Motor neuron (in vitro differentiated cells): ENCODE measurements around the gene CTNND2. TPM values are rescaled to one million over a fixed set of nuclear protein-coding genes. Genes with fewer than 3 reads are reported as not detected.

Source experiments
- ATAC-seq, 8 experiments: fragments of 200-7000 bp; cut with Tn5 transposase; replicated peaks in 6 of 8; 2 replicates each; pipeline ENCODE4 v1.8.0; 2021; ENCODE audit warnings: mild to moderate bottlenecking in 8 of 8, moderate library complexity in 8 of 8
- H3K27ac ChIP-seq, 2 donors: fragments of 250-450 bp; sonication (Bioruptor Pico); 2 replicates each; pipeline ENCODE4 v1.9.0; 2021; ENCODE audit warnings: antibody characterized with exemption in 2 of 2, mild to moderate bottlenecking in 2 of 2, moderate library complexity in 1 of 2
- H3K4me1 ChIP-seq, 2 donors: fragments of 250-450 bp; sonication (Bioruptor Pico); replicated peaks in 1 of 2; 2 replicates each; pipeline ENCODE4 v1.6.1; 2021; ENCODE audit warnings: antibody characterized with exemption in 2 of 2, mild to moderate bottlenecking in 2 of 2, moderate library complexity in 1 of 2
- H3K4me3 ChIP-seq, 5 donors: fragments of 250-450 bp; sonication (Bioruptor Pico); 2 replicates each; pipeline ENCODE4 v1.9.0; 2021; ENCODE audit warnings: antibody characterized with exemption in 5 of 5, mild to moderate bottlenecking in 5 of 5, moderate library complexity in 4 of 5
- WGBS, 10 experiments: fragments of 450-650 bp; shearing (Covaris generic); methylation state at CpG; one replicate each; pipeline ENCODE4 v1.0.0; 2022; 5-methylcytosine and 5-hydroxymethylcytosine counted together
- in situ Hi-C, 9 experiments: fragments of 400-800 bp; cut with MboI; loops; one replicate each; pipeline ENCODE4 v1.15.0; 2021; ENCODE audit warnings: low sequenced_read_pairs in 9 of 9, low pct_unique_long_range_greater_than_20kb in 2 of 9; ENCODE audit not compliant: unreplicated experiment in 9 of 9
- total RNA-seq, 8 experiments: library from RNA; unstranded; fragments of 300-600 nt; gene quantifications; 2 replicates each; pipeline versions ENCODE4 v1.2.3 to v1.2.4, GENCODE V29; 2022

The CTNND2 gene
- total RNA-seq, 8 experiments from 2014 or later = 0.51 to 49.9 (median 40.1) TPM

DNA sequence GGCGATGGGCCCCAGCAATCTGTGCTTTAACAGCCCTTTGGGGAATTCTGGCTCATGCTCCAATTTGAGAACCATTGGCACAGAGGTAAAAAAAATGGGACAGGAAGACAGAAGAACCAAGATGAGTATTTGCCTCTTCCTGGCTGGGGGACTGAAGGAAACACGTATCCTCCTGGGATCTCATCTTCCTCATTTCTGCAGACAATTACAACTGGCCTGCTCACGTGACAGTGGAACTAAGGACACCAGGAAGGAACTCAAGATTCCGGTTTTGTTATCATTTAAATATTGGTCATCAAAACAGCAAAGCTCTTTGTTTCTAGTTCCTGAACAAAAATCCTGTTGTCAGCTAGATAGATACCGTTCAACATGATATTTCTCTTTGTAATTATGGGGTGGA, 927.2 kb downstream of the CTNND2 start:
- in situ Hi-C loops = no loop called here
- H3K4me3 ChIP-seq = no peak overlapping the region
- H3K4me1 ChIP-seq = peaks cover 0 to 11% of the 10 kb centered on the region in 2 donors
- no peak for ATAC-seq
- 15 to 100% (median 91%) methylated on average over 2 to 5 of the region's 5 CpGs; no CpG with 5 or more reads in 1 of the 10 experiments for WGBS, 10 experiments
- no peak overlapping the region for H3K27ac ChIP-seq

DNA sequence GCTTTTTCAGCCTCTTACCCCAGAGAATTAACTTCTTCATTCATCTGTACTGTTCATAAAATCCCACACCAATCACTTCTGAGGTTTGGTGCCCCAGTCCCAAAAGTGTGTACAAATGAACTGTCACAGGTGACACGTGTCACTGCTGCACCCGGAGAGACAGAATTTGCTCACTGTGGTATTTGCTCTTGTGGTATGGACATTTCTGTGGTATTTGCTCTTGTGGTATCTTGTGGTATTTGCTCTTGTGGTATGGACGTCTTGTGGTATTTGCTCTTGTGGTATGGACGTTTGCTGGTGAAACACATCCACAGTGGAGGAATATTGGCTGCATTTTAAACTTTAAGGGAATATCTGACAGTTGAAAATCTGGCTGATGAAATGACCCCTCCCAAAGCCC, 928.3 kb downstream of the CTNND2 start:
- WGBS, 10 experiments = 0 to 100% (median 58%) methylated on average over 1 to 4 of the region's 4 CpGs; no CpG with 5 or more reads in 2 of the 10 experiments

DNA sequence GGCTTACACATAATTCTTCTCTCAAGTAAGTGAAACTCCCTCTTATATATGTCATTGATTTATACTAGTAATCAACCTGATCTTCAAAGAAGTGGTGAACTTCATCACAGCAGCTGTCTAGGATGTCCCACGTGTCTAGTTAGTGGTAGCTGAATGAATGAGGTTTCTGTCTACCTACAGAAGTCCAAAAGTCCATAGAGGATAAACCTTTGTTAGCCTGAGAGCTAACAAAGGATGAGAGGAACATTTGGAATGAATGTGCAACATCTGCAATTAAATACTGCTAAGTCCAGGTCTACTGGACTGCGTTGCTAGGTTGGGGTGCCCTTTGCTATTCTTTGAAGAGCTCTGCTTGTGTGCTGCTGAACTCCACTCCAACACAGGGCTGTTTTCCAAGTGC, 929.4 kb downstream of the CTNND2 start:
- WGBS, 10 experiments = 0 to 100% (median 52%) methylated on average over 1 to 2 of the region's 2 CpGs; no CpG with 5 or more reads in 4 of the 10 experiments
- ATAC-seq = no peak
- no peak overlapping the region for H3K27ac ChIP-seq
- in situ Hi-C loops = no loop called here
- H3K4me1 ChIP-seq = peaks cover 0 to under 1% of the 10 kb centered on the region in 2 donors
- no peak overlapping the region for H3K4me3 ChIP-seq

More for the DNA sequence above, 928.3 kb downstream of the CTNND2 start:
- in situ Hi-C loops = no loop called here
- no peak overlapping the region for H3K27ac ChIP-seq
- no peak for ATAC-seq
- H3K4me3 ChIP-seq = no peak overlapping the region
- peaks cover 0 to under 1% of the 10 kb centered on the region in 2 donors for H3K4me1 ChIP-seq

DNA sequence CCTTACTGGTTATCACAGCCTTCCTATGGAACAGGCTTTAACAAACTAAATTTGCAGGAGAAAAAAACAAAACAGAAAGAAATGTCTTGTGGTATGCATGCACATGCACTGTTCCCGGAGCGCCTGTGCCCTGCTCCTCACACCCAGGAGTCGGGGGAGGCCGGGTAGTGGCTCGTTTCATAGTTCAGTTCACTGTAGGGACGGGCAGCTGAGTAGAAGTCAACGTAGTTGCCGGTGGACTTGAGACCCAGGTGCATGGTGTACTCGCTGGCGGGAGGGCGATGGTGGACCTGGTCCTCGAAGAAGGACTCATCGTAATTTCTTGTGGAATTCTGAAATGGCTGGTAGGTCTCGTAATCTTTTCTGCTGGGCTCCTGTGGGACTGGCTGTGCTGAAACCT, 930.9 kb downstream of the CTNND2 start:
- ATAC-seq = no peak
- no peak overlapping the region for H3K27ac ChIP-seq
- H3K4me3 ChIP-seq = no peak overlapping the region
- 61 to 96% (median 86%) methylated on average over 1 to 10 of the region's 14 CpGs; no CpG with 5 or more reads in 5 of the 10 experiments for WGBS, 10 experiments
- peaks cover 0 to 3% of the 10 kb centered on the region in 2 donors for H3K4me1 ChIP-seq
- in situ Hi-C loops = no loop called here

DNA sequence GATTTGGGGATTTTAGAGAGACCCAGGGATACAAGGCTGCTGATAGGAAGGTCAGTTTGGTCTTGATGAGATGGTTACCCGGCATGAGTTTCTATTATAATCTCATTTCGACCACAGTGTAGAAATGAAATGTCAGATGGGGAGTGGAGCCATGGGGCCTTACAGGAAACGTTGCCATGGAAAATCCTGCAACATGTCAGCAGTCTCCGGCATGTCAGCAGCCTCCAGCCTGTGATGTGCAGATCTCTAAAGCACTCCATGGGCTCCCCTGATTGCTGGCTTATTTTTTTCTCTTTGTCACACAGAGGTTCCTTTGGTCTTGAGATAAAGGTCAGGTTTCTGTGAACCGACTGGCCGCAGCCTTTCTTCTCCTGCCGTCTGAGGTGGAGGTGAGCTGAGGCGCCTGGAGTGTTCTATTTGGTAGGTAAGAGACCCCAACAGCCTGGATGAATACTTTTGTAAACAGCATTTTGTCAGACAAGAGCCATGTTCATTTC, 934.5 kb downstream of the CTNND2 start:
- Histone ChIP-seq H3K4me3 (no peak overlapping the region), H3K27ac (no peak overlapping the region), H3K4me1 (peaks cover 0 to 3% of the 10 kb centered on the region in 2 donors)
- in situ Hi-C loops = no loop called here
- 0 to 75% (median 45%) methylated on average over 1 to 6 of the region's 8 CpGs; no CpG with 5 or more reads in 2 of the 10 experiments for WGBS, 10 experiments
- peak in 5 of 8 experiments; percentile 35 to 59 (median 52) for ATAC-seq

DNA sequence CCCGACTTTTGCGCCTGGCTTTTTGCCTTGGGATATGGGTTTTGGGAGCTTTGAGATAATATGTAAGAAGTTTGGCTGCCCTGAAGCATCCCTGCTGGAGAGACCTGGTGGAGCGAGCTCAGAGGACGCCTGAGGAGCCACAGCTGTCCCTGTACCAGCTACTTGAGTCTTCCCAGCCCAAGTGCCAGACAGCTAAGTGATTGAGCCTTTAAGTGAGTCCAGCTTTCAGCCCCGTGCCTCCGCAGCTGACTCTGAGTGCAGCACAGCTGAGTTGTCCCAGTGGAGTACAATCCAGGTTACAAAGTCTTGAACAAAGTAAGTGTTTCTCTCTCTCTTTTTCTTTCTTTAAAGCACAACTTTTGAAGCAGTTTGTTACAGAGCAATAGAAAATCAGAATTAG, 939.4 kb downstream of the CTNND2 start:
- peaks cover 0 to 3% of the 10 kb centered on the region in 2 donors for H3K4me1 ChIP-seq
- H3K27ac ChIP-seq = no peak overlapping the region
- WGBS, 10 experiments = 11 to 100% (median 74%) methylated on average over 1 to 4 of the region's 6 CpGs; no CpG with 5 or more reads in 3 of the 10 experiments
- H3K4me3 ChIP-seq = no peak overlapping the region
- in situ Hi-C loops = no loop called here
- no peak for ATAC-seq

DNA sequence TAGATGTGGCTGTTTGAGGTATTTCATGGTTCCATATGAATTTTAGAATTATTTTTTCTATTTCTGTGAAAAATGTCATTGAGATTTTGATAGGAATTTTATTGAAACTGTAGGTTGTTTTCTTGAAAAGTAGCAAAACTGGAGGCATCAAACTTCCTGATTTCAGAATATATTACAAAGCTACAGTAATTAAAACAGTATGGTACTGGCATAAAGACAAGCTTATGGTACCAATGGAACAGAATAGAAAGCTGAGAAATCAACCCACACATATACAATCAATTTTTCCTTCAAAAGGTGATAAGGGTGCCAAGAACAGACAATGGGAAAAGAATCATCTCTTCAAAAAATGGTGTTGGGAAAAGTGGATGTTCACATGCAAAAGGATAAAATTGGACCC, 945.5 kb downstream of the CTNND2 start:
- no peak for ATAC-seq
- in situ Hi-C loops = no loop called here
- no peak overlapping the region for H3K27ac ChIP-seq
- no peak overlapping the region for H3K4me3 ChIP-seq
- H3K4me1 ChIP-seq = no peaks in the 10 kb centered on the region

DNA sequence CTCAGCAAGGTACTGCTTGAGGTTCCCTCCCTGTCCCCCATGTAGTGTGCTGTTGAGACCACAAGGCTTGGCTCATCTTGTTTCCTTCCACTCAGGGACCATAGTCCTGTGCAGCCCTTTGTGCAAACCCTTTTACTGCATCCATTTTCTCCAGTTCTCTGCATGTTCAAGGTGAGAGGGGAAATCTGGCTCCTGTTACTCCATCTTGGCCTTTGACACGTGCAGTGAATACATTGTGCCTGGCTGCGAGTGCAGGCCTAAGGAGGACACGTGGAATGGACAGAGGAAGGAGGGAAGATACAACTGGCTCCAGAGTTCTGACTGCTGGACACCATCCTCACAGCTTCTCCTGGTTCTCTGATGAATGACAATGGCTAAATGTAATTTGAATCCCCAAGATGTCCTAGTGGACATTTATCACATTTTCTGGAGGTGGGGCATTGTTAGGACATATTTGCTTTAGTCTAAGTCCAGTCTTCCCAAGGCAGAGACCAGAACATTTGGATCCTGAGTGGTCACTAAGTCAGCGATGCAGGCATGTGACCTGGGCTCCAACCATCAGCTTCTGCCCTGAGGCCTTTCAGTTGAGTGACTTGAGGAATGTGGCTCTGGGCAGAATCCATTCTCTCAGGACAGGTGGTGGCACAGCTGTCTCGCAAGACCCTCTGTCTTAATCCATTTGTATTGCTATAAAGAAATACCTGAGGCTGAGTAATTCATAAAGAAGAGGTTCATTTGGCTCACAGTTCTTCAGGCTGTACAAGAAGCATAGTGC, 954.2 kb downstream of the CTNND2 start:
- WGBS, 10 experiments = 0 to 93% (median 75%) methylated on average over 1 to 4 of the region's 5 CpGs; no CpG with 5 or more reads in 1 of the 10 experiments
- in situ Hi-C loops = no loop called here

DNA sequence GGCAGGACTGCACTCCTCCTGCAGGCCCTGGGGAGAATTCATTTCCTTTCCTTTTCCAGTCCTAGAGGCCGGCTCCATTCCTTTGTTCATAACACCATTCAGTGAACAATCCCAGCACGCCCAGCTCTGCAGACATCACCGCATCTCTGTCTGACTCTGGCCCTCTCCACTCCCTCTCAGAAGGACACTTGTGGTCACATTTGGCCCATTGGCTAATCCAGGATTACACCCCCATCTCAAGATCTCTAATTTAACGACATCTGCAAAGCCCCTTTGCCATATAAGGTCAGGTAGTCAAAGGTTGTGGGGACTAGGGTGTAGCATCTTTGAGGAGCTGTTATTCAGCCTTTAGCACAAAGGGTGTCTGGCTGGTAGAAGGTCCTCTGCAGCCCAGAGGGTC, 958.2 kb downstream of the CTNND2 start:
- in situ Hi-C loops = no loop called here
- Histone ChIP-seq H3K4me1 (no peaks in the 10 kb centered on the region), H3K4me3 (no peak overlapping the region), H3K27ac (no peak overlapping the region)
- peak in 1 of 8 experiments; percentile 32 for ATAC-seq
- WGBS, 10 experiments = 0 to 73% (median 40%) methylated on average over 1 to 3 of the region's 4 CpGs; no CpG with 5 or more reads in 5 of the 10 experiments

More for the DNA sequence above, 954.2 kb downstream of the CTNND2 start:
- Histone ChIP-seq H3K4me1 (peaks cover 0 to 4% of the 10 kb centered on the region in 2 donors), H3K4me3 (no peak overlapping the region), H3K27ac (no peak overlapping the region)
- no peak for ATAC-seq

DNA sequence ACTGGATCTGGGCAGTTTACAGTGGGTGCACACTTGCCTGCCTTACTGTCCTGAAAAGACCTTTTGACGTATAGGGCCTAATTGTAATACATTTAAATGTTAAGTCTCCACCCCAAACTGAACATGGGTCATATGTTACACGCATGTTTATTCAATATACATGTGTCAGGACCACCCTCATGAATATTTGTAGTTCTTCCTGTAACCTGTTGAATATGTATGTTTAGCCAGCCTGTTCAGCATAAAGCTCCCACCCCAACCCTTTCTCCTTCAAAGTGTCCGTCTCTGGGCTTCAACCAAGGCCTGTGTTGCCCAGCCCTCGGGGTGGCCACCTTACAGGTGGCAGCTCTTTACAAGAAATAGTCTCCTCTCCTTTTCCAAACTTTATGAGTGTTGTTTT, 962.3 kb downstream of the CTNND2 start:
- in situ Hi-C loops = no loop called here
- WGBS, 10 experiments = 33 to 100% (median 88%) methylated on average over 1 to 4 of the region's 4 CpGs; no CpG with 5 or more reads in 2 of the 10 experiments
- peak in 3 of 8 experiments; percentile 23 to 81 (median 69) for ATAC-seq
- Histone ChIP-seq H3K4me1 (no peaks in the 10 kb centered on the region), H3K27ac (no peak overlapping the region), H3K4me3 (no peak overlapping the region)

DNA sequence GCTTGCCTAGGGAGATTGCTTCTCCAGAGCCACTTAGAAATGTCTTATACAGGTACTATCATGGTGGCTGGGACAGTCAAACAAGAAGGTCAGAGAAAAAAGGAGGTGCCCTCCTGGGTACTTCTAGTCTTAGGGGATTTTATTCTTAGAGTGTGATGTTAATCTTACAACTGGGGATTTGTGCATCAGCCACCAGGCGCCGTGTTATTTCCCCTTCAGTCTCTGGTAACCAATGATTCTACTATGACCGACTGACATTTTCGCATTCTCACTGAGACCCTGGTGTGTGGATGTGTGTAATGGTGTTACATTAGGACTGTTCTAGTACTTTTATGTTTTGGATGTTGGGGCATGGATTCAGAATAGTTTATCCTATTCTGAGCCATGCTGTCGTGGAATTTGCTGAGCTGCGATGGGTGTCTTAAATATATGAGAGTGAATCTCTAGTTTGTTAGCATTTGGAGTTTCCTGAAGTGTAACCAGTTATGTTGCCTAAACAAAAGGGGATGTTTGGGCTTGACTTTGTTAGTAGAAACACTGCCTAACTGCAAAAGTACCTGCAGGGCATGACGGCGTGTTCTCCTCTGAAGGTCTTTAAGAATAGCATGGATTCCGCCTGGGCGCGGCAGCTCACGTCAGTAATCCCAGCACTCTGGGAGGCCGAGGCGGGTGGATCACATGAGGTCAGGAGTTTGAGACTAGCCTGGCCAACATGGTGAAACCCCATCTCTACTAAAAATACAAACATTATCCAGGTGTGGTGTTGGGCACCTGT, 968.0 kb downstream of the CTNND2 start:
- in situ Hi-C loops = no loop called here
- Histone ChIP-seq H3K4me3 (no peak overlapping the region), H3K27ac (no peak overlapping the region), H3K4me1 (peaks cover 0 to 2% of the 10 kb centered on the region in 2 donors)
- 22 to 100% (median 92%) methylated on average over 3 to 8 of the region's 14 CpGs; no CpG with 5 or more reads in 1 of the 10 experiments for WGBS, 10 experiments
- no peak for ATAC-seq

DNA sequence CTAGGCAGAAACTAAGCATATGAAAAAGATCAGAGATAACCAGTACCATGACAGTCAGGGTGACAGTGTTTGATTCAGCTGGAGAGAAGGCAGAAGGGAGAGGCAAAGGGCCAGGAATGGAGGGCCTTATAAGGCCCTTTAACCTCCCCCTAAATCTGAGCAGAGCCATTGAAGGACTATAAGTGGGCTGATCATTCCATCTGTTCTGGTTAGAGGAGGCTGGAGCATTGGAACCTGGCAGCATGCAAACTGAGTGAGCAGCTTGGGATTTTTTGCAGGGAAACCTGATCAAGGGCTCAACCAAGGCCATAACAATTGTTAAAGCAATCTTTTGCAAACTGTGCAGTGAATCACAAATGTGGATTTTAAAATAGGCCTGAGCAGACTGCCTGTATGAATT, 968.7 kb downstream of the CTNND2 start:
- in situ Hi-C loops = no loop called here
- no peak overlapping the region for H3K4me3 ChIP-seq
- H3K4me1 ChIP-seq = peaks cover 0 to 2% of the 10 kb centered on the region in 2 donors
- no peak for ATAC-seq
- H3K27ac ChIP-seq = no peak overlapping the region

DNA sequence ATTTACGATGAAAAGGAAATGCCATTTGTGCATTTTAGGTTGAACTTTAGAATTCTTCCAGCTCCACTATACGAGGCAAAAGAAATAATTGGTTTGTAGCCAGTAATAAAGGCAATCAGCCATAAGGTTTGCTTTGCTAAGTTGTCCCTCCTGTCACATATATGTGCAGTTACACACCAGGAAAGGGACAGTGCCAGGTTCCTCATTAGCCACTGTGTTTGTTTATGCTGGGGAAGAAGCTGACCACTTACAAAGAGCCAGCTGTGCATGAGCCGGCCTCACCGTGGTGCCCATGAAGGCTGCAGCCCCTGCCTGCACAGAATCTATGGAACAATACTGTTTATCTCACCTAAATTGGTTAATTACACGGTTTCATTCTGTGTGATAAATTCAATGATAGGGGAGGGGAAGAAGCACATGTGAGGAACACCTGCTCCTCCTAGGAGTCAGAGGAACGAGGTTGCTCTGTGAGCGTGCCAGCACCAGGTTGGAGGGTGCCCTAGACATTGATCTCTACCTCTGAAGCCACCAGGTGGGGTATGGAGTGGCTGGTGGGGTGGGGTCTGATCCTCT, 969.4 kb downstream of the CTNND2 start:
- H3K4me3 ChIP-seq = no peak overlapping the region
- H3K27ac ChIP-seq = no peak overlapping the region
- in situ Hi-C loops = no loop called here
- H3K4me1 ChIP-seq = peaks cover 0 to 2% of the 10 kb centered on the region in 2 donors
- 10 to 91% (median 54%) methylated on average over 1 to 6 of the region's 7 CpGs; no CpG with 5 or more reads in 2 of the 10 experiments for WGBS, 10 experiments
- no peak for ATAC-seq
